Measurements from ENCODE around the gene PPP2R2D.

PPP2R2D gene

DNA sequence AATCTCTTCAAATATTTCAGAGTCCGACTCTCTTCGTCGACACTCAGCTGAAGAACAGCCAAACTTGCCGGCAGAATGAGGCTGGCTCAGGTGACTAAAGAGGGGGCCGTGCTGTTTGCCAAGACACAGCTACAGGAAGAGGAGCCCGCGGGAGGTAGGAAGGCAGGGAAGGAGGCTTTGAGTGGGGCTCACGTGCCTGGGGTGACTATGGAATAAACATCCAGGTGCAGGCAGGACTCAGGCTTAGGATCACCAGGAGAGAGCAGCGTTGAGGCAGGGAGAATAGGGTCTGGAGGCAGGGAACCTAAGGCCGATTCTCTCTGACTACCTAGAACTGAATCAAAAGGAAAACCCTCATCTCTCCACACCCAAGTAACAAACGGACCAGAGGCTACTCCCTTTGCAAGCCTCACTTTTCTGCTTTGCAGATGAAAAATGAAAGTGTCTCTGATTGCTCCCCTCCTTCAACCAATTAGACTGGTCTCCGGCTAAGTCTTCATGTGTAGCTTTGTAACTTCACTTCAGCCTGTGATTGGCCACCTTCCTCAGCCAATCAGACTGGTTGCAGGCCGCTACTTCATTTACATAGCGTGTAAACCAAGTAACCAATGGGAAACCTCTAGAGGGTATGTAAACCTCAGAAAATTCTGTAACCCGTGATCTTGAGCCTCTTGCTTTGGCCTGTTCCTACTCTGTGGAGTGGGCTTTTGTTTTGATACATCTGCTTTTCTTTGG lies 100.6 kb downstream of the PPP2R2D start:
- no peak overlapping the region for H3K4me3 ChIP-seq (ENCODE audit: low read length)
- DNase-seq (ENCODE audit: low read depth, low spot score) = peak; percentile 52

DNA sequence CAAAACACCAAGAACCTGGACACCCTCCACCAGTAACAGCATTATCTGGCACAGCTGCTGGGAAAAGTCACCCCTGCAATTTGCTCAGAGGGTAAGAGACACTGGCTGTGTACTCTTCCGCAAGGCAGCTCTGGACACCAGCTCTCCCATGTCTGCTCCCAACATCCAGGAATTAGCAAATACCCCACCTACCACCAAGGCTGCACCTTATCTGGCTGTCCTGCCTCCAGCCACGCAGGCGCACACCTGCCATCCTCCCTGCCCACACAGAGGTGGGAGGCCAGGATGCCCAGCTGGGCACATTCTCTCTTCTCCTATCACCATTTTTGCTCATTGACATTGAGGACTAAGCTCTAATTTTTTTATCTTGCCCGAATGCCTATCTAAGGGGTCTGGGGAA lies 101.2 kb downstream of the PPP2R2D start:
- DNase-seq (ENCODE audit: low read depth, low spot score) = no peak
- H3K4me3 ChIP-seq (ENCODE audit: low read length) = no peak overlapping the region

DNA sequence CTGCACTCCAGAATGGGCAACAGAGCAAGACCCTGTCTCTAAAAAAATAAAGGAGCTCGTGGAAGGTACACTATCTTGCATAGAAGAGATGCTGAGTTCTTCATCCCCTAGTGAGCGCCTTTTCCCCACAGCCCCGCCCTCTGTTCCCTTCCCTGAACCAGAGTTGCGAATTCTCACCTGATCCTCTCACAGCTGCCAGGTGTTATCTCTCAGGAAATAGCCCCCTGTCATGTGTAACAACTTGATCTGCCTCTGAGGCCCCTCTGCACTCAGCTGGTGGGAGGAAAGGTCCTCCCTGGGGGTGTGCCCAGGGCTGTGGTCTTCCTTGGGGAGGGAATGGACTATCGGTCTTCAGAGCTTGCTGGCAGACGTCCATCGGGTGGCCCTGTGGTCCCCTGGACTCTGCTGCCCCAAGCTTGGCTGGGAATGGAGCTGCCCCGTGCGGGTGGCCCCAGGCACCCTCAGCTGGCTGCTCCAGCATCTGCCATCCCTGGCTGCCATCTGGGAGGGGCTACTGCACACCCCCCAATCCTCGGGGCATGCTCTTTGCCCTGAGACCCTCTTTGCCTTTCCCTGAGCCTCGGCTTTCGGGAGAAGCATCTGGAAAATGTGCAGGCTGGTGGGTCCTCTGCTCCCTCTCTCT lies 102.6 kb downstream of the PPP2R2D start:
- H3K4me3 ChIP-seq (ENCODE audit: low read length) = no peak overlapping the region
- no peak for DNase-seq (ENCODE audit: low read depth, low spot score)

DNA sequence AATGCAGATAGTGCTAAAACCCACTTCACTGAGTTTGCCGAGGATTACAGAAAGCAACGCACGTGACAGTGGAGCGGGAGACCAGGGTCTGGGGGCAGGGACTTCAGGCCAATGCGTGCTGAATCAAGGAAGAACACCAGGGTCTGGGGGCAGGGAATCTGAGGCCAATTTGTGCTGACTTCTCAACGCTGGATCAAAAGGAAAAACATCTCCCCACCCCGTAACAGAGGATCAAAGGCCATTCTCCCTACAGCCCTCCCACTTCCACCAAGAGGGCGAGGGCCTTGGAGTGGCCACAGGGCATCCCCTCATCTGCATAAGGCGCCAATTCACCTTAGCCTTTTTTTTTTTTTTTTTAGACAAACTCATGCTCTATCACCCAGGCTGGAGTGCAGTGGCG lies 103.2 kb downstream of the PPP2R2D start:
- DNase-seq (ENCODE audit: low read depth, low spot score) = no peak
- no peak overlapping the region for H3K4me3 ChIP-seq (ENCODE audit: low read length)

DNA sequence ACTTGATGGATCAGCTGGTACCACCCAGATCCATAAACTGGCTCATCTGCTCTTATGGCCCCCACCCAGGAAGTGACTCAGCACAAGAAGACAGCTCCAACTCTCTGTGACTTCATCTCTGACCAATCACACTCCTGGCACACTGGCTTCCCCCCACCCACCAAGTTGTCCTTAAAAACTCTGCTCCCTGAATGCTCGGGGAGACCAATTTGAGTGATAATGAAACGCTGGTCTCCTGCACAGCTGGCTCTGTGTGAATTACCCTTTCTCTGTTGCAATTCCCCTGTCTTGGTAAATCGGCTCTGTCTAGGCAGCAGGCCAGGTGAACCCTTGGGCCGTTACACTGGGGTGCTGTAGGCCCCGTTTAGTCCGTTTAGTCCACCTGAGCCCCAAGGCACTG lies 104.3 kb downstream of the PPP2R2D start:
- DNase-seq (ENCODE audit: low read depth, low spot score) = no peak

DNA sequence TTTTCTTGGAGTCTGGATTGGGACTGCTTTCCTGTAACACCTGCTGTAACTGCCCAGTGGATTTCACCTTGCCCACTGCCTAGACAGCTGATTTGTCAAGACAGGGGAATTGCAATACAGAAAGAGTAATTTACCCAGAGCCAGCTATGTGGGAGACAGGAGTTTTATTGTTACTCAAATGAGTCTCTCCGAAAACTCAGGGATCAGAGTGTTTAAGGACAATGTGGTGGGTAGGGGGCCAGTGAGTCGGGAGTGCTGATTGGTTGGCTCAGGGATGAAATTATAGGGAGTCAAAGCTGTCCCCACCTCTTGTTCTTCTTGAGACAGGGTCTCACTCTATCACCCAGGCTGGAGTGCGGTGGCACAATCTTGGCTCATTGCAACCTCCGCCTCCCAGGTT lies 106.2 kb downstream of the PPP2R2D start:
- H3K4me3 ChIP-seq (ENCODE audit: low read length) = no peak overlapping the region
- no peak for DNase-seq (ENCODE audit: low read depth, low spot score)

More for the DNA sequence above, 104.3 kb downstream of the PPP2R2D start:
- no peak overlapping the region for H3K4me3 ChIP-seq (ENCODE audit: low read length)

DNA sequence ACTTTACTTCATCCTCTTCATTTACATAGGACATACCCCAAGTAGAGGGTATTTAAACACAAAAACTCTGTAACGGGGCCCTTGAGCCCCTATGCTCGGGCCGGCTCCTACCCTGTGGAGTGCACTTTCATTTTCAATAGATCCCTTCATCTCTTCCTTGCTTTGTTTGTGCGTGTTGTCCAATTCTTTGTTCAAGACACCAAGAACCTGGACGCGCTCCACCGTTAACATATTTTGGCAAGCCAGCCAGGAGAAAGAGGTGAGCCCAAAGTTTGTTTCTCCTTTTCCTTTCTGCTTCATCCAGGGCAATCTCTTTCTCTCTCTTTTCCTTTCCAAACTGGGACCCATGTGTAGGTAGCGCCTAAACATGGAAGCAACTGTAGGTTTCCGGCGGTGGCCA lies 106.9 kb downstream of the PPP2R2D start:
- no peak overlapping the region for H3K4me3 ChIP-seq (ENCODE audit: low read length)

More for the DNA sequence above, 106.9 kb downstream of the PPP2R2D start:
- DNase-seq (ENCODE audit: low read depth, low spot score) = no peak

Measured in Jurkat, Clone E6-1 (cell line).